Mesendoderm (in vitro differentiated cells): Measurements from ENCODE around the gene TOMM22.

Experiments
- DNase-seq: peaks from one replicate; pipeline ENCODE4 v3.0.0; 2013
- H2AK5ac ChIP-seq: 2 replicates; pipeline ENCODE4 v1.6.1; 2013; ENCODE audit warnings: low read length, inconsistent platforms
- H2BK120ac ChIP-seq: 2 replicates; pipeline ENCODE4 v1.6.1; 2013; ENCODE audit warnings: low read depth, mild to moderate bottlenecking, low read length, moderate library complexity, mixed read lengths
- H2BK15ac ChIP-seq: replicated peaks from 2 replicates; pipeline ENCODE4 v1.6.1; 2013; ENCODE audit warnings: low read depth, mild to moderate bottlenecking, moderate library complexity
- H2BK5ac ChIP-seq: 2 replicates; pipeline ENCODE4 v1.6.1; 2013; ENCODE audit warnings: low read length, inconsistent platforms
- H3K18ac ChIP-seq: 2 replicates; pipeline ENCODE4 v1.6.1; 2013; ENCODE audit warnings: mild to moderate bottlenecking, low read length, mixed read lengths
- H3K23ac ChIP-seq: one replicate; pipeline ENCODE4 v1.6.1; 2013; ENCODE audit warnings: low read length
- H3K27ac ChIP-seq: 2 replicates; pipeline ENCODE4 v1.5.1; 2013; ENCODE audit warnings: low read depth, mild to moderate bottlenecking, inconsistent platforms, low read length, moderate library complexity
- H3K27me3 ChIP-seq: 2 replicates; pipeline ENCODE4 v1.6.1; 2013; ENCODE audit warnings: low read length, control low read depth, mild to moderate bottlenecking, inconsistent platforms; ENCODE audit not compliant: insufficient read depth, poor library complexity
- H3K36me3 ChIP-seq: 2 replicates; pipeline ENCODE4 v1.6.1; 2013; ENCODE audit warnings: low read length, inconsistent platforms; ENCODE audit not compliant: control insufficient read depth, insufficient read depth
- H3K4ac ChIP-seq: one replicate; pipeline ENCODE4 v1.6.1; 2013; ENCODE audit warnings: low read depth, mild to moderate bottlenecking, low read length, moderate library complexity
- H3K4me1 ChIP-seq: 2 replicates; pipeline ENCODE4 v1.6.1; 2013; ENCODE audit warnings: low read depth, low read length, inconsistent platforms; ENCODE audit not compliant: control insufficient read depth
- H3K4me2 ChIP-seq: 2 replicates; pipeline ENCODE4 v1.6.1; 2013; ENCODE audit warnings: low read length
- H3K4me3 ChIP-seq: 2 replicates; pipeline ENCODE4 v1.5.1; 2013; ENCODE audit warnings: mild to moderate bottlenecking, low read length
- H3K56ac ChIP-seq: one replicate; pipeline ENCODE4 v1.6.1; 2013; ENCODE audit warnings: low read length
- H3K79me1 ChIP-seq: 2 replicates; pipeline ENCODE4 v1.6.1; 2013; ENCODE audit warnings: low read length, inconsistent platforms
- H3K79me2 ChIP-seq: 2 replicates; pipeline ENCODE4 v1.6.1; 2013; ENCODE audit warnings: mild to moderate bottlenecking, low read length; ENCODE audit not compliant: control insufficient read depth, insufficient read depth
- H3K9ac ChIP-seq: 2 replicates; pipeline ENCODE4 v1.6.1; 2013; ENCODE audit warnings: low read length, inconsistent platforms
- H4K5ac ChIP-seq: one replicate; pipeline ENCODE4 v1.6.1; 2013; ENCODE audit warnings: low read length
- H4K8ac ChIP-seq: one replicate; pipeline ENCODE4 v1.6.1; 2013; ENCODE audit warnings: low read depth, mild to moderate bottlenecking, control low read depth, low read length, moderate library complexity
- WGBS: extraction: QIAGEN DNeasy Blood & Tissue Kit; methylation state at CpG from one replicate; pipeline ENCODE4 v1.1.7; 2013; ENCODE audit warnings: low lambda C conversion rate, missing lambda C conversion rate; ENCODE audit not compliant: insufficient coverage; ENCODE audit errors: extremely low coverage; 5-methylcytosine and 5-hydroxymethylcytosine counted together

Gene TOMM22

DNA sequence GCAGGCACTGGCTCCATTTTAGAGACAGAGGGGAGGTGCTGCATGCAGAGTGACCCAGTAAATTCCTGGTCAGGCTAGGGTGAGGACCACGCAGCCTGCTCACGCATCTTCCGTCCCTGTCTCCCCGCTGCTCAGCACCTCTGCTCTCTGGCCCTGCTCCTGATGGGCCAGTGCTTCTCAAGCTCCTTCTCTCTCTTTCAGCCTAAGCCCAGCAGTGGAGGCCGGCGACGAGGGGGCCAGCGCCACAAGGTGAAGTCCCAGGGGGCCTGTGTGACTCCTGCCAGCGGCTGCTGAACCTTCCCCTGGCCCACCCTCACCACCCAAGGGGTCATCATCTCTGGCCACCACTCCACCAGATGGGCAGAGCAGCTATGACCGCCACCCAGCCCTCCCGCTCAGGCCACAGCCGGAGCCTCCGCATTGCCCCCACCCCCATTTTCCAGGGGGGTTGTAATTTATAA, 48.7 kb downstream of the TOMM22 start:
- Histone ChIP-seq H3K79me2 (no peaks in the 10 kb centered on the region), H3K79me1 (no peaks in the 10 kb centered on the region), H3K27me3 (no peaks in the 10 kb centered on the region), H3K23ac (no peak overlapping the region), H2AK5ac (no peak overlapping the region), H3K4me2 (no peak overlapping the region), H2BK15ac (no peak overlapping the region), H2BK120ac (no peak overlapping the region), H3K18ac (no peak overlapping the region), H4K5ac (no peak overlapping the region), H3K4ac (no peak overlapping the region), H4K8ac (no peak overlapping the region), H3K4me3 (no peak overlapping the region), H3K27ac (no peak overlapping the region), H3K9ac (no peak overlapping the region), H3K36me3 (peaks cover 19% of the 10 kb centered on the region), H3K56ac (no peak overlapping the region), H2BK5ac (no peak overlapping the region), H3K4me1 (no peaks in the 10 kb centered on the region)
- DNase-seq = no peak
- WGBS = no CpG with 5 or more reads among the region's 13 CpGs

DNA sequence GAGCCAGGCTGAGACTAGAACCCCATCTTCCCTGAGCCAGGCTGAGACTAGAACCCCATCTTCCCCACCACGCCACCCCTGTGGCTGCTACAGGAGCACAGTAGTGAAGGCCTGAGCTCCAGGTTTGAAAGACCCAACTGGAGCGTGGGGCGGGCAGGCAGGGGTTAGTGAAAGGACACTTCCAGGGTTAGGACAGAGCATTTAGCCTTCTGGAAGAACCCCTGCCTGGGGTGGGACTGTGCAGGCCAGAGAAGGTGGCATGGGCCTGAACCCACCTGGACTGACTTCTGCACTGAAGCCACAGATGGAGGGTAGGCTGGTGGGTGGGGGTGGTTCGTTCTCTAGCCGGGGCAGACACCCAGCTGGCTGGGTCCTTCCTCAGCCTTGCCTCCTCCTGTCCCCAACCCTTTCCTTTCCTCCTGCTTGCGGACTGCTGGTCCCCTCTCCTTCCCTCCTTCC, 50.0 kb downstream of the TOMM22 start:
- H3K4me2 ChIP-seq = no peak overlapping the region
- no peak for DNase-seq
- peaks cover 14% of the 10 kb centered on the region for H3K36me3 ChIP-seq
- H2AK5ac ChIP-seq = no peak overlapping the region
- no peaks in the 10 kb centered on the region for H3K79me1 ChIP-seq
- no peaks in the 10 kb centered on the region for H3K4me1 ChIP-seq
- no CpG with 5 or more reads among the region's 6 CpGs for WGBS
- H3K23ac ChIP-seq = no peak overlapping the region
- H3K56ac ChIP-seq = no peak overlapping the region
- no peak overlapping the region for H4K5ac ChIP-seq
- no peak overlapping the region for H3K27ac ChIP-seq
- no peak overlapping the region for H4K8ac ChIP-seq
- no peak overlapping the region for H3K4ac ChIP-seq
- H3K27me3 ChIP-seq = no peaks in the 10 kb centered on the region
- H2BK15ac ChIP-seq = no peak overlapping the region
- H3K18ac ChIP-seq = no peak overlapping the region
- no peak overlapping the region for H2BK120ac ChIP-seq
- no peaks in the 10 kb centered on the region for H3K79me2 ChIP-seq
- no peak overlapping the region for H3K4me3 ChIP-seq
- no peak overlapping the region for H2BK5ac ChIP-seq
- no peak overlapping the region for H3K9ac ChIP-seq

DNA sequence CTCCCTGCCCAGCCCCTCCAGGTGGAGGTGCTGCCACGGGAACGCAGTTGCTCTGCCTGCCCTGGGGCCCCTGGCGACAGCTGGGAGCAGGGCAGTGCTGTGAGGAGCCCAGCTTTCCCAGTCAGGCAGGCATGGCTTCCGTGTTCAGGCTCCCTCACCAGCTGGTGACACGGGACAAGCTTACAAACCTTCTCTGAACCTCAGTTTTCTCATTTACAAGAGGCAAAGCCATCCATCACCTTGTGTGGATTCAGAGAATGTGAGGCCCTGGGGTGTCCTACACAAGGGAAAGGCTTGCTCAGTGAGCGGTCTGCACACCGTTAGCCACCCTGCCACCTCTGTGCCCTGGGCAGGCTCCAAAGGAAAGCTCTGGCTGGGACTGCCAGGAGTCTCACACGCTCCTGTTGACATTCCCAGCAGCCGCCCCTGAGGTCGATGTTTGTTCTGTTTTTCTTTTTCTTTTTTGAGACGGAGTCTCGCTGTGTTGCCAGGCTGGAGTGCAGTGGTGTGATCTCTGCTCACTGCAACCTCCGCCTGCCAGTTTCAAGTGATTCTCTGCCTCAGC, 50.6 kb downstream of the TOMM22 start:
- no peak overlapping the region for H3K18ac ChIP-seq
- no peak overlapping the region for H3K23ac ChIP-seq
- H3K36me3 ChIP-seq = peaks cover 13% of the 10 kb centered on the region
- H3K9ac ChIP-seq = no peak overlapping the region
- no peak overlapping the region for H2BK15ac ChIP-seq
- H4K8ac ChIP-seq = no peak overlapping the region
- H3K4me3 ChIP-seq = no peak overlapping the region
- H3K4me1 ChIP-seq = no peaks in the 10 kb centered on the region
- no peak overlapping the region for H3K4me2 ChIP-seq
- H3K79me2 ChIP-seq = no peaks in the 10 kb centered on the region
- H2BK5ac ChIP-seq = no peak overlapping the region
- no peaks in the 10 kb centered on the region for H3K27me3 ChIP-seq
- H2BK120ac ChIP-seq = no peak overlapping the region
- H3K27ac ChIP-seq = no peak overlapping the region
- H4K5ac ChIP-seq = no peak overlapping the region
- no peaks in the 10 kb centered on the region for H3K79me1 ChIP-seq
- no peak for DNase-seq
- no CpG with 5 or more reads among the region's 13 CpGs for WGBS
- no peak overlapping the region for H2AK5ac ChIP-seq
- no peak overlapping the region for H3K56ac ChIP-seq
- no peak overlapping the region for H3K4ac ChIP-seq

DNA sequence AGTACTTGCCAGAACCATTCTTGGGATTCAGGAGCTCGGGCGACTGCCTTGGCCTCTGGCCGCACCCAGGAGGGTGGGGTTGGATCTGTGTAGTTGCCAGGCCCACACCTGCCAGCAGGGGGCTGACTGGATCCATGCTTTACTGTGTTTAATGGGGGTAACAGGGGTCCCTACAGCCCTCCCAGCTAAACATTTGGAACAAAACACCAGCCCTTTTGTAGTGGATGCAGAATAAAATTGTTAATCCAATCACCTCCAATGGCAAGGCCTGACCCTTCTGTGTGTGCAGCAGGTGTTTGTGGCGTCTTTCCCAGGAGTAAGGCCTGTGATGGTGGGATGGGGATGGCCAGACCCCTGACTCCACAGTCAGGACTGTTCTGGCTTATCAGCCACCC, 51.6 kb downstream of the TOMM22 start:
- WGBS = no CpG with 5 or more reads among the region's 4 CpGs
- Histone ChIP-seq H3K27me3 (no peaks in the 10 kb centered on the region), H3K4me1 (no peaks in the 10 kb centered on the region), H2BK5ac (no peak overlapping the region), H3K4me2 (no peak overlapping the region), H3K56ac (no peak overlapping the region), H3K4me3 (no peak overlapping the region), H3K79me2 (no peaks in the 10 kb centered on the region), H4K5ac (no peak overlapping the region), H4K8ac (no peak overlapping the region), H3K23ac (no peak overlapping the region), H2BK15ac (no peak overlapping the region), H3K4ac (no peak overlapping the region), H3K36me3 (peaks cover 10% of the 10 kb centered on the region), H3K27ac (no peak overlapping the region), H3K18ac (no peak overlapping the region), H3K79me1 (no peaks in the 10 kb centered on the region), H2AK5ac (no peak overlapping the region), H3K9ac (no peak overlapping the region), H2BK120ac (no peak overlapping the region)
- no peak for DNase-seq

DNA sequence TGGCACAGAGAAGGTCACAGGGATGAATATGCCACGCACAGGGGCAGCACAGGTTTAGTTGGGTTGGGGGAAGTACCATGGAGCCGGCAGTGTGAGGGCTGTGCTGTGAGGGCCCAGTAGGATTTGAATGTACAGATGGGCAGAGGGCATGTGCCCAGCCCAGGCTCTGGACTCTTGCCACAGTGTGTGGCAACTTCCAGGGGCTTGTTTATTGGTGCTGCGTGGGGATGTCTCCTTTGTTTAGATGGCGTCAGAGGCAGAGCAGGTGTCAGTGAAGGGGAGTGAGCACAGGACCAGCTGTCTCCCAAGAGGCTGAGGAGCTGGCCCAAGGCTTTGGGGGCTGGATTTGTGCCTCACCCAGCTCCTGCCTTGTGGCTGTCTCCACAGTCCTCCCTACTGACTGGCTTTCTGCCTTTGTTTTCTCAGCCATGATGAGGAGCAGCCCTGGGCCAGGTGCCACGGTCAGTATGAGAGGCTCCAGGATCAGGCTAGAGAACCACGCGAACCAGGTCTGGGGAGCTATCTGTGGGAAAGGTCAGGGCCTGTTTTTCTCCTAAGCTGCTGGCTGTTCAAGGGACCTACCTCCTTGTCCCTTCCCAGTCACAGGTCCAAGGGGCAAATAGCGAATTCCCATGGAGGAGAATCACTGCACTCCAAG, 52.1 kb downstream of the TOMM22 start:
- Histone ChIP-seq H2AK5ac (no peak overlapping the region), H3K79me2 (no peaks in the 10 kb centered on the region), H3K79me1 (no peaks in the 10 kb centered on the region), H3K4me1 (no peaks in the 10 kb centered on the region), H3K4me3 (no peak overlapping the region), H2BK15ac (no peak overlapping the region), H3K27me3 (no peaks in the 10 kb centered on the region), H2BK120ac (no peak overlapping the region), H3K23ac (no peak overlapping the region), H3K27ac (no peak overlapping the region), H4K8ac (no peak overlapping the region), H2BK5ac (no peak overlapping the region), H3K4ac (no peak overlapping the region), H3K56ac (no peak overlapping the region), H3K9ac (no peak overlapping the region), H3K36me3 (peaks cover 11% of the 10 kb centered on the region), H3K18ac (no peak overlapping the region), H3K4me2 (no peak overlapping the region), H4K5ac (no peak overlapping the region)
- no peak for DNase-seq
- WGBS = no CpG with 5 or more reads among the region's 8 CpGs
